ENCODE results near the gene SLC2A8. TPM values are rescaled to one million over a fixed set of nuclear protein-coding genes. Genes with fewer than 3 reads are reported as not detected.
A peak's percentile ranks its signal among the peaks of the same experiment; 100 is the strongest.

Gene SLC2A8
- total RNA-seq, 1 donor from 2014 or later, result 16.6 TPM

- DNase-seq (no peak), ATAC-seq (ENCODE audit: poor library complexity) (no peak)
- intact Hi-C loops (cut with DNase I), result no loop called here
Measured at GRCh38 chr9:127447416-127448111, 50.6 kb downstream of the SLC2A8 start.

- no peak for DNase-seq
- no peak for ATAC-seq (ENCODE audit: poor library complexity)
- intact Hi-C loops (cut with DNase I), result no loop called here
Measured at GRCh38 chr9:127448112-127448805, 51.3 kb downstream of the SLC2A8 start.

DNA sequence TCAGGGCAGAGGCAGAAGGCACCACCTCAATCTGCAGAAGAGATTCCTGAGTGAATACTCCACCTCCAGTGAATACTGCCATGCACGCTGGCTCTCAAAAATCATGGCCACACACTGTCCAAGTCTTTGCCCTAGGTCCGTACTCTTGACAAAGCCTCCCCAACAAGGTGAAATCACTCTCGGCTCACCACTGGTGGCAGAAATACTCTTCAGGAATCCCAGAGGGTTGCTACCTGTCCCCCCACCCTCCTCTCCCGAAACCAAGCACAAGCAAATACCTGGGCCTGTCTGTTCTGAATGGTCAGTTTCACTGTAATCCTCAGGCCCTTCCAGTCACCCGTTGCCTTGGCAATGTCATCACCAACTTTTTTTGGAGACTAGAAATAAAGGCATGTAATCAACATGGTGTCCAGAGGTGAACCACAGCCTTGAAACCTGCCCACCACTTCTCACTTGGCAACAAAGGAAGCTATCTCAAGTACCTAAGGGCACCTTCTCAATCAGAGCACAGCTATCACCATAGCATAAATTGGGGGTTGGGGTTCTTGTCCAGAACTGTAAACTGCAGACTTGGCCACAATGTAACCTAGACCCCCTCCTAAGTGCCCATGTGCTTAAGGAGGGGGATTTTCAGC is 52.5 kb downstream of the SLC2A8 start:
- intact Hi-C loops (cut with DNase I), result no loop called here
- no peak for ATAC-seq (ENCODE audit: poor library complexity)
- no peak for DNase-seq

- intact Hi-C loops (cut with DNase I), result loop anchor here (2.0 kb wide), 1 partner anchor 26 kb away; the partner anchor contains the start of gene ZNF79
- ATAC-seq (ENCODE audit: poor library complexity) (peak; percentile 1), DNase-seq (peak; percentile 48)
Measured at GRCh38 chr9:127450243-127450760, 53.3 kb downstream of the SLC2A8 start.

DNA sequence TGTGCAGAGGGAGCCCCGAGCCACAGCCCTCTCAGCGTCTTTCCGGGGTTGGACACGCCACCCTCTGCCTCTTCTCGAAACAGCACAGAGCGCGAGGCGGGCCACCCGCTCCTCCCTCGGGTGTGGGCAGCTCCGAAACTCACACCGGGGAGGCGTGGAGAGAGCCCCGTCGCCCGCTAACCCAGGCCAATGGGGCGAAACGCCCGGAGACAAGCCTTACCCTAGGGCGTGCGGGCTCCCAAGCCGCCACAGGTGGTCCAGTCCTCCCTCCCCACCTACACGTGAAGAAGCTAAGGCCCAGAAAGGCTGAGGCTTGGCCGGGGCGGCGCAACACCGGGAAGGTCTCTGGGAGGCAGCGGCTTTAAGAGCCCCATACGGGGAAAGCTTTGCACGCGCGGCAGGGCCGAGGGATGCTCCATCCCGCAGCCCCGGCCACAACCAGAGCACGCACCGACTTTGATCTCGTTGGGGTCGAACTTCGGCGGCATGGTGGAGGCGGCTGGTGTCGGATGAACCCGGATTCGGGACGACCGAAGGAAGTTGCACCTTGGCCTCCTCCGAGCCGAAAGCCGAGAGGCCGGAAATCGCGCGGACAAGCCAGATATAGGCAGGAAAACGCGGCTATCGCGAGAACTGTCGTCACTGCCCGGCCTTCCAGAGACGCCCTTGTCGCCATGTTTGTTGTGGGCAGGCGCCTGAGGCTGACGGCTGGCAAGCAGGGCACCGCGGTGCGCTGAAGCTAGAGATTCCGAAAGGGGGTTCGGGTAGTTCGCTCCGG is 54.0 kb downstream of the SLC2A8 start, which contains the start of the genes LRSAM1 and RPL12:
TSS of gene LRSAM1 (plus strand) at position 681 of the 778 bp plus-strand sequence. CDS start 3,018 bp downstream, outside the sequence.
TSS of gene RPL12 (minus strand) at position 577 of the 778 bp plus-strand sequence. CDS start at position 488, 89 bp downstream.
- DNase-seq, result peak; percentile 99
- ATAC-seq (ENCODE audit: poor library complexity), result peak; percentile 81
- intact Hi-C loops (cut with DNase I), result loop anchor here (2.0 kb wide), 1 partner anchor 26 kb away; the partner anchor contains the start of gene ZNF79

DNA sequence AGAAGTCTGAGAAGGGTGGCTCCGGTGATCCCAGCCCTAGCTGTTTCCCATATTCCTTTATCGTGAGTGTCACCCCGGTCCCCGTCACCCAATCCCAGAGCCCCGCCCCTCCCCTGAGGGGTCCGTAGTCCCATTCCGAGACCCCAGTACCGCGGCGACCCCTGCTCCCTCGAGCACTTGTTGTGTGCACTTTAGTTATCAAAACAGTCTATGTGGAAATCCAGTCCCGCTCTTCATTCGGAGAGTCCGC is 54.6 kb downstream of the SLC2A8 start:
- DNase-seq (no peak), ATAC-seq (ENCODE audit: poor library complexity) (peak; percentile 19)
- intact Hi-C loops (cut with DNase I), result loop anchor here (2.0 kb wide), 1 partner anchor 27 kb away; the partner anchor contains the start of gene ZNF79

GRCh38 chr9:127451858-127452656 is 55.1 kb downstream of the SLC2A8 start:
- ATAC-seq (ENCODE audit: poor library complexity), result peak; percentile 43
- intact Hi-C loops (cut with DNase I), result loop anchor here (2.0 kb wide), 1 partner anchor 27 kb away; the partner anchor contains the start of gene ZNF79
- peak; percentile 59 for DNase-seq

DNA sequence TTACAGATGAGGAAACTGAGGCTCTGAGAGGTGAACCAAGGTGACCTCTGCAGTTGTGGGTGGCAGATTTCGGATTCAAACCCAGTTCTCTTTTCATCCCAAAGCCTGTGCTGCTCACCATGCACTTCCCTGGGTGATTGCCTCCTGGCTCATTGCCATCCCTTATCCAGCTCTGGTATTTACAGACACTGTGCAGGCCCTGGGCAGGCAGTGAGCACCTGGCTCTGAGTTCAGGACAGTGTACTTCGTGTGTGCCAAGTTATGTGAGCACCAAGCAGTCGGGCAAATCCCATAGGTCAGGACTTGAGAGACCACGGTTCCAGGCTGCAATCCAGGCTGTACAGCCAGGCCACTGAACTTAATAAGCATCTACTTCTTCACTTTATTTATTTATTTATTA is 55.7 kb downstream of the SLC2A8 start:
- intact Hi-C loops (cut with DNase I), result no loop called here
- peak; percentile 83 for DNase-seq
- peak; percentile 61 for ATAC-seq (ENCODE audit: poor library complexity)

GRCh38 chr9:127455324-127455992 is 58.5 kb downstream of the SLC2A8 start:
- intact Hi-C loops (cut with DNase I), result no loop called here
- ATAC-seq (ENCODE audit: poor library complexity) (no peak), DNase-seq (peak; percentile 67)

- ATAC-seq (ENCODE audit: poor library complexity) (no peak), DNase-seq (no peak)
- intact Hi-C loops (cut with DNase I), result no loop called here
Measured at GRCh38 chr9:127457191-127457878, 60.4 kb downstream of the SLC2A8 start.

Other genes with a start within 250 kb of the SLC2A8 start
- 12.6 TPM for gene GARNL3, start 132.4 kb upstream of the SLC2A8 start, total RNA-seq
- 5.8 TPM for gene ZNF79, start 27.2 kb downstream of the SLC2A8 start, total RNA-seq
- gene RPL12, start 54.2 kb downstream of the SLC2A8 start, total RNA-seq, result 628 TPM
- gene LRSAM1, start 54.3 kb downstream of the SLC2A8 start, total RNA-seq, result 52.1 TPM
- 50.9 TPM for gene STXBP1, start 215.1 kb downstream of the SLC2A8 start, total RNA-seq

All from Right ventricle myocardium superior (tissue), 1 donor.